Panc1 (cell line): Measurements from ENCODE around the gene TPGS1. TPM values are rescaled to one million over a fixed set of nuclear protein-coding genes. Genes with fewer than 3 reads are reported as not detected.
A peak's percentile ranks its signal among the peaks of the same experiment; 100 is the strongest.

ENCODE experiments used
- ATAC-seq: fragments of 200-7000 bp; cut with Tn5 transposase; 2 replicates; pipeline ENCODE4 v1.9.1; 2020; ENCODE audit warnings: mild to moderate bottlenecking, moderate library complexity
- BruUV-seq: library from RNA; stranded (reverse); fragments of 400-500 nt; replicated peaks from 2 replicates; lab custom pipeline; 2021; lab: Mats Ljungman, UMichigan
- CTCF ChIA-PET: fragments of 300-600 bp; sonication (Branson Sonifier 250); formaldehyde crosslinking; loops from one replicate; lab custom pipeline; 2022; ENCODE audit warnings: antibody characterized with exemption; lab: Charles Lee
- POLR2A ChIA-PET: fragments of 300-600 bp; sonication (Branson Sonifier 250); formaldehyde crosslinking; loops from one replicate; lab custom pipeline; 2022; ENCODE audit warnings: antibody characterized with exemption; lab: Charles Lee
- DNase-seq: peaks from one replicate; pipeline ENCODE4 v3.0.0-alpha.2; 2010; ENCODE audit warnings: low read depth, low spot score
- H3K27ac ChIP-seq: 2 replicates; pipeline ENCODE4 v1.5.1; 2011; ENCODE audit warnings: mild to moderate bottlenecking, low read length, inconsistent platforms
- H3K27me3 ChIP-seq: fragments of 200-500 bp; sonication (Bioruptor generic); 2 replicates; pipeline ENCODE4 v1.6.0; 2014; ENCODE audit warnings: low read length, inconsistent platforms; ENCODE audit not compliant: control insufficient read depth, insufficient read depth
- H3K36me3 ChIP-seq: fragments of 200-500 bp; sonication (Bioruptor generic); 2 replicates; pipeline ENCODE4 v1.5.1; 2014; ENCODE audit warnings: inconsistent platforms, mild to moderate bottlenecking, low read length, moderate library complexity; ENCODE audit not compliant: control insufficient read depth, insufficient read depth
- H3K4me1 ChIP-seq: 2 replicates; pipeline ENCODE4 v1.5.1; 2011; ENCODE audit warnings: inconsistent platforms, mild to moderate bottlenecking, low read length, moderate library complexity; ENCODE audit not compliant: control insufficient read depth, insufficient read depth
- H3K4me3 ChIP-seq, 2 experiments: 2 replicates each; pipeline ENCODE4 v1.5.1; 2011 to 2012; ENCODE audit warnings: low read depth in 2 of 2, low read length in 2 of 2, mild to moderate bottlenecking in 2 of 2, inconsistent platforms in 1 of 2, moderate library complexity in 1 of 2
- H3K9me3 ChIP-seq: fragments of 200-500 bp; sonication (Bioruptor generic); 2 replicates; pipeline ENCODE4 v1.5.1; 2014; ENCODE audit warnings: low read depth, mild to moderate bottlenecking, inconsistent platforms, low read length, moderate library complexity; ENCODE audit not compliant: control insufficient read depth, insufficient read depth
- CTCF ChIP-seq: fragments of 450-650 bp; IDR thresholded peaks from 2 replicates; pipeline ENCODE4 v1.5.1; 2017; ENCODE audit warnings: mild to moderate bottlenecking
- POLR2AphosphoS5 ChIP-seq: IDR thresholded peaks from 2 replicates; pipeline ENCODE4 v1.6.1; 2012; ENCODE audit warnings: mild to moderate bottlenecking, low read depth, low read length, moderate library complexity
- REST ChIP-seq, 2 experiments: IDR thresholded peaks; 2 replicates each; pipeline ENCODE4 v1.6.1; 2011 to 2012; ENCODE audit warnings: low read depth in 2 of 2, control low read depth in 1 of 2, low read length in 1 of 2, mild to moderate bottlenecking in 1 of 2, moderate library complexity in 1 of 2; ENCODE audit not compliant: insufficient read depth in 1 of 2
- SIN3A ChIP-seq: IDR thresholded peaks from 2 replicates; pipeline ENCODE4 v1.6.1; 2012; ENCODE audit warnings: low read depth, mild to moderate bottlenecking, low read length, moderate library complexity, borderline replicate concordance; ENCODE audit not compliant: insufficient read depth
- TCF7L2 ChIP-seq: IDR thresholded peaks from 2 replicates; pipeline ENCODE4 v1.6.1; 2011; ENCODE audit warnings: mild to moderate bottlenecking, low read depth, low read length, inconsistent platforms
- in situ Hi-C: cut with HindIII; loops from 2 replicates; pipeline ENCODE4 v1.10.0; 2016; ENCODE audit warnings: low sequenced_read_pairs, low pct_unique_long_range_greater_than_20kb
- intact Hi-C: fragments of 100-400 bp; cut with micrococcal nuclease; formaldehyde crosslinking; loops from one replicate; pipeline ENCODE4 v1.10.0; 2022; ENCODE audit not compliant: unreplicated experiment
- total RNA-seq: library from RNA; stranded (reverse); gene quantifications from one replicate; pipeline ENCODE4 v1.2.1, GENCODE V29; 2021; ENCODE audit not compliant: unreplicated experiment

TPGS1 gene
- total RNA-seq, 1 experiment from 2014 or later: 17.6 TPM

- H3K4me3 ChIP-seq: peak overlapping the region; percentile 70 to 76
- ATAC-seq (peak; percentile 89), DNase-seq (no peak)
- intact Hi-C loops: no loop called here
- H3K27ac ChIP-seq: peak overlapping the region; percentile 84
- H3K9me3 ChIP-seq: no peaks in the 10 kb centered on the region
- no TSS peak for BruUV-seq
- H3K4me1 ChIP-seq: peaks cover 20% of the 10 kb centered on the region
- peak in 1 of 2 experiments; percentile 23; a peak in 1 of 4 replicates for TF ChIP-seq REST (IDR thresholded peaks at IDR 0.05; ENCODE audit: insufficient read depth in 1 of 2, low read depth in 2 of 2, low read length in 1 of 2)
- TF ChIP-seq POLR2AphosphoS5: peak; percentile 68; the same call in 1 of the 2 replicates
- peak; percentile 53; the same call in 1 of the 2 replicates for TF ChIP-seq SIN3A
- TF ChIP-seq TCF7L2: no peak
- H3K36me3 ChIP-seq: no peaks in the 10 kb centered on the region; the same call in 1 of the 2 replicates
- in situ Hi-C loops: no loop called here
- H3K27me3 ChIP-seq: no peaks in the 10 kb centered on the region
- ChIA-PET CTCF (no interaction called here), POLR2A (interaction anchor here (0.6 kb wide), 2 partner anchors 12 to 104 kb away, joined by 3 to 4 read pairs; no protein-coding TSS in a partner anchor)
Measured at GRCh38 chr19:488505-489417, 18.5 kb upstream of the TPGS1 start.

GRCh38 chr19:489418-490196 lies 17.7 kb upstream of the TPGS1 start:
- TF ChIP-seq CTCF: no peak
- no peak; the same call in 1 of the 2 replicates for TF ChIP-seq POLR2AphosphoS5
- TF ChIP-seq SIN3A: no peak
- TF ChIP-seq REST (IDR thresholded peaks at IDR 0.05; ENCODE audit: insufficient read depth in 1 of 2, low read depth in 2 of 2, low read length in 1 of 2): no peak
- TF ChIP-seq TCF7L2: no peak
- Histone ChIP-seq H3K27me3 (no peaks in the 10 kb centered on the region), H3K4me3 (peak overlapping the region; percentile 67 to 76), H3K27ac (peak overlapping the region; percentile 84), H3K9me3 (no peaks in the 10 kb centered on the region), H3K4me1 (peaks cover 24% of the 10 kb centered on the region), H3K36me3 (no peaks in the 10 kb centered on the region; the same call in 1 of the 2 replicates)
- POLR2A ChIA-PET: interaction anchor here (0.6 kb wide), 2 partner anchors 11 to 113 kb away, joined by 3 read pairs; no protein-coding TSS in a partner anchor
- ATAC-seq (peak; percentile 47), DNase-seq (no peak)
- BruUV-seq: no TSS peak
- CTCF ChIA-PET: no interaction called here
- in situ Hi-C loops: no loop called here
- intact Hi-C loops: no loop called here
